Gastrocnemius medialis (tissue), 4 donors: ENCODE measurements around the gene ABCG4.

Experiments
- POLR2A ChIP-seq, 2 donors: fragments of 450-650 bp; IDR thresholded peaks; one replicate each; pipeline ENCODE4 v1.6.1; 2017; ENCODE audit warnings: antibody characterized with exemption in 2 of 2, mild to moderate bottlenecking in 2 of 2, moderate library complexity in 2 of 2
- TF ChIP-seq, protein P1 (sequence below), 5 experiments: fragments of 450-650 bp in 3 of 5; fragments of 200-600 bp in 2 of 5; sonication (generic) in 2 of 5; IDR thresholded peaks in 4 of 5; conservative IDR thresholded peaks in 1 of 5; 1 replicate in 4 of 5; 2 replicates in 1 of 5; pipeline ENCODE4 v1.5.1; 2016 to 2019; ENCODE audit warnings: antibody characterized with exemption in 5 of 5, mild to moderate bottlenecking in 3 of 5, moderate library complexity in 3 of 5

DNA sequence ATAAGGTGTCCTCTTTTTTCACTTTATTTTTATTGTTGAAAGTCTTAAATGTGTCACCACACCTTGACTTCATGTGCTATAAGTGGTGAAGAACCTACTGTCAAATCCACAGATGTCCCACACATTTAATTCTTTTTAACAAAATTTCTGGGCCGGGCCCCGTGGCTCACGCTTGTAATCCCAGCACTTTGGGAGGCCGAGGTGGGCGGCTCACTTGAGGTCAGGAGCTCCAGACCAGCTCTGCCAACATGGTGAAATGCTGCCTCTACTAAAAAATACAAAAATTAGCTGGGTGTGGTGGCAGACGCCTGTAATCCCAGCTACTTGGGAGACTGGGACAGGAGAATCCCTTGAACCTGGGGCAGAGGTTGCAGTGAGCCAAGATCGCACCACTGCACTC, 60.3 kb downstream of the ABCG4 start:
- TF ChIP-seq, protein P1, sequence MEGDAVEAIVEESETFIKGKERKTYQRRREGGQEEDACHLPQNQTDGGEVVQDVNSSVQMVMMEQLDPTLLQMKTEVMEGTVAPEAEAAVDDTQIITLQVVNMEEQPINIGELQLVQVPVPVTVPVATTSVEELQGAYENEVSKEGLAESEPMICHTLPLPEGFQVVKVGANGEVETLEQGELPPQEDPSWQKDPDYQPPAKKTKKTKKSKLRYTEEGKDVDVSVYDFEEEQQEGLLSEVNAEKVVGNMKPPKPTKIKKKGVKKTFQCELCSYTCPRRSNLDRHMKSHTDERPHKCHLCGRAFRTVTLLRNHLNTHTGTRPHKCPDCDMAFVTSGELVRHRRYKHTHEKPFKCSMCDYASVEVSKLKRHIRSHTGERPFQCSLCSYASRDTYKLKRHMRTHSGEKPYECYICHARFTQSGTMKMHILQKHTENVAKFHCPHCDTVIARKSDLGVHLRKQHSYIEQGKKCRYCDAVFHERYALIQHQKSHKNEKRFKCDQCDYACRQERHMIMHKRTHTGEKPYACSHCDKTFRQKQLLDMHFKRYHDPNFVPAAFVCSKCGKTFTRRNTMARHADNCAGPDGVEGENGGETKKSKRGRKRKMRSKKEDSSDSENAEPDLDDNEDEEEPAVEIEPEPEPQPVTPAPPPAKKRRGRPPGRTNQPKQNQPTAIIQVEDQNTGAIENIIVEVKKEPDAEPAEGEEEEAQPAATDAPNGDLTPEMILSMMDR (IDR thresholded peaks at IDR 0.05 in 4 of 5, conservative IDR thresholded peaks at IDR 0.05 in 1 of 5) = no peak
- no peak for TF ChIP-seq POLR2A (IDR thresholded peaks at IDR 0.05)
